Activated CD4-positive, alpha-beta memory T cell treated with anti-CD3 and anti-CD28 coated beads for 36 hours (primary cell): Measurements from ENCODE around the gene MOV10L1. TPM values are rescaled to one million over a fixed set of nuclear protein-coding genes. Genes with fewer than 3 reads are reported as not detected.
A peak's percentile ranks its signal among the peaks of the same experiment; 100 is the strongest.
"Not testable (repeated sequence)": the region's sequence is repeated elsewhere in the genome, so short reads cannot be mapped to it uniquely, and the experiment has no call there.

ENCODE experiments used
- CTCF ChIA-PET: fragments of 350-600 bp; sonication (Branson Sonifier 250); formaldehyde crosslinking; loops from one replicate; lab custom pipeline; 2021; ENCODE audit warnings: antibody characterized with exemption, inconsistent platforms; lab: Charles Lee
- POLR2A ChIA-PET: fragments of 350-600 bp; sonication (Branson Sonifier 250); formaldehyde crosslinking; loops from one replicate; lab custom pipeline; 2021; ENCODE audit warnings: antibody characterized with exemption; lab: Charles Lee
- DNase-seq: peaks from one replicate; pipeline ENCODE4 v3.0.0-alpha.2; 2020
- H3K27ac Mint-ChIP-seq: one replicate; pipeline ENCODE4 v1.8.0; 2021; ENCODE audit warnings: mixed read lengths
- H3K27me3 Mint-ChIP-seq: one replicate; pipeline ENCODE4 v1.8.0; 2021; ENCODE audit warnings: mixed read lengths
- H3K36me3 Mint-ChIP-seq: one replicate; pipeline ENCODE4 v1.8.0; 2021; ENCODE audit warnings: mixed read lengths
- H3K4me1 Mint-ChIP-seq: one replicate; pipeline ENCODE4 v1.8.0; 2021; ENCODE audit warnings: low read depth, mixed read lengths
- H3K4me3 Mint-ChIP-seq: one replicate; pipeline ENCODE4 v1.8.0; 2021; ENCODE audit warnings: mild to moderate bottlenecking, mixed read lengths
- H3K9me3 Mint-ChIP-seq: one replicate; pipeline ENCODE4 v1.8.0; 2021; ENCODE audit warnings: mixed read lengths
- intact Hi-C: fragments of 100-400 bp; cut with micrococcal nuclease; formaldehyde crosslinking; loops from one replicate; pipeline ENCODE4 v1.15.1; 2023
- total RNA-seq, 2 experiments: library from RNA; stranded (reverse); gene quantifications; one replicate each; pipeline ENCODE4 v1.2.3, GENCODE V29; 2021

Gene MOV10L1
- total RNA-seq, 2 experiments from 2014 or later: not detected

DNA sequence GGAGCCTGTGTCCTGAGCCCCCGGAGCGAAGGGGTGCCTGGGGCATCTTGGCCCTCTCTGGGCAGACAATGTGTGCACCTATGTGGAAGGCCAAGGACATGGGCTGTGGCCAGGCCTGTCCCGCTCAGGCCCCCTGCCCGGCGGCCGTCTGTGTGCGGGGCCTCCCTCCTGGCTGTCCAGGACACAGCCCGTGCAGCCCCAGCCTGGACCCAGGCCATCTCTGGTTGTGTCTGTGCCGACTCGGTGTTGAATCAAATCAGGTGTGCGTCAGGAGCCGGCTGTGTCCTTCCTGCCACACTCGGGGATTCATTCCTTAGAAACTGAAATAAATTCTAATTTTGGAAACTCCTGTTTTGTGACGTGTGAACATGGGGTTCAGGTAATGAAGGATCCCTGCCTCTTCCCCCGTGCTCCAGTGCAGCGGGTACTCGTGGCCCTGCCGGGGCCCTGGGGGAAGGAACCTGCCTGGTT, 109.5 kb downstream of the MOV10L1 start:
- H3K27ac Mint-ChIP-seq: peak overlapping the region; percentile 28
- H3K9me3 Mint-ChIP-seq: no peaks in the 10 kb centered on the region
- no peak for DNase-seq
- peak overlapping the region; percentile 69 for H3K4me3 Mint-ChIP-seq
- ChIA-PET CTCF (no interaction called here), POLR2A (interaction anchor here (2.6 kb wide), 1 partner anchor 8 kb away, joined by 12 read pairs; no protein-coding TSS in a partner anchor)
- peaks cover 14% of the 10 kb centered on the region for H3K36me3 Mint-ChIP-seq
- H3K27me3 Mint-ChIP-seq: no peaks in the 10 kb centered on the region
- peaks cover 18% of the 10 kb centered on the region for H3K4me1 Mint-ChIP-seq
- intact Hi-C loops: no loop called here

DNA sequence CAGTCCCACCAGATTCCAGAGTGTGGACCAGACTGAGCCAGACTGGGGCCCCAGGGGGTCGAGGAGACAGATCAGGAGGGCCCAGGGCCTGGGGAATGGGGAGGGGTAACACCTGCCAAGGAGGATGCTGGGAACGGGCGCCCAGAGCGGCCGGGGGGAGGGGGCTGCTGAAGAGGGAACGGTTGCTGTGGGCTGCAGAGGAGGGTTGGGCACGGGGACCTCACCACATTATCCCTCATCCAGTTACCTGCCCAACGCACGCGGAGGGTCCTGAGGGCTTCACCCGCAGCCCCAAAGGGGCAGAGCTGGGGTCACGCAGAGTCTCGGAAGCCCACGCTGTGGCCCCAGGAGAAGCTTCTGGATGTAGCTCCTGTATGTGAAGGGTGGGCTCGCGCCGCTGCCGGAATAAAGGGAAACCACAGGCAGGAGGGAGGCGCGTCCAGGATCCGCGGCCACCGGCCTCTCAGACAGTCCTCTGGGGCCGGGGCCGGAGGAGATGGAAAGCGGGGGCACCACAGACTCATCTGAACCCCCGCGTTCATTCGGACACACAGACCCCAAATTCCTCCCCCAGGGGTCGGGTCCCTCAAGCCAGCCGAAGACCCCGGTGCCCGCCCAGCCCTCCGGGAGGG, 110.1 kb downstream of the MOV10L1 start:
- POLR2A ChIA-PET: interaction anchor here (2.6 kb wide), 1 partner anchor 8 kb away, joined by 12 read pairs; no protein-coding TSS in a partner anchor
- Mint-ChIP-seq H3K4me1 (peaks cover 22% of the 10 kb centered on the region), H3K9me3 (no peaks in the 10 kb centered on the region), H3K4me3 (peak overlapping the region; percentile 69), H3K27ac (peak overlapping the region; percentile 28), H3K36me3 (peaks cover 19% of the 10 kb centered on the region), H3K27me3 (no peaks in the 10 kb centered on the region)
- peak; percentile 27 for DNase-seq
- CTCF ChIA-PET: no interaction called here
- intact Hi-C loops: loop anchor here (1.0 kb wide), 2 partner anchors 9 to 15 kb away; partner anchors contain the start of gene TRABD

DNA sequence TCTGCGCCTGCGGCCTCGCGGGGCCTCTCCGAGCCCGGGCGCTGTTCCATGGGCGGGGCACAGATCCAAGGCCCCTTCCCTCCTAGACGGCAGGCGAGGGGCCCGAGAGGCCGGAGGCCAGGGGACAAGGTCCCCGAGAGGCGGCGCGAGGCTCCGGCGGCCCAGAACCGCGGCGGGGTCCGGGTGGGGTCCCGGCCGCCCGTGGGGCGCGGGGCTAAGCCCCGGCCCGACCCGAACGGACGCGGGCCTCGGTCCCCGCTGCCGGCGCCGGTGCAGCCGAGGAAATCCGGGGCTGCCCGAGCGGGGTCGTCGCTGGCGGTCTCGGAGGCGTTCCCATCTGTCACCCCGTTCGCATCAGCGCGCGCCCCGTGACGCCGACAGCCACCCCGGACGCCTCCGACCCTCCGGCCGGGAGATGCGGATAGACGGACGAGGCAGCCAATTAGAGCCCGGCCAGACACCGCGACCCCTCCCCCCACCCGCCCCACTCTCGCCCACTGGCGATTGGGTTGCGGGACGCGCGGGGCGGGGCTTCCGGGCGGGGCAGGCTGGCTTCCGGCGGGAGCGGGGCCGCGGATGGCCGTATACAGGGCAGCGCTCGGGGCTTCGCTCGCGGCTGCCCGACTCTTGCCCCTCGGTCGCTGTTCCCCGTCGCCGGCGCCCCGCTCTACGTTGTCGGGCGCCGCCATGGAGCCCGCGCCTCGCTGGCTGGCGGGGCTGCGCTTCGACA, 110.8 kb downstream of the MOV10L1 start, which contains the start of gene SELENOO:
Gene SELENOO (plus strand): TSS at position 551 of the 730 bp plus-strand sequence. CDS start 26 bp downstream, at position 577.
- DNase-seq: peak; percentile 94
- no peaks in the 10 kb centered on the region for H3K27me3 Mint-ChIP-seq
- H3K4me1 Mint-ChIP-seq: peaks cover 22% of the 10 kb centered on the region
- intact Hi-C loops: loop anchor here (1.0 kb wide), 2 partner anchors 9 to 15 kb away; partner anchors contain the start of gene TRABD
- H3K4me3 Mint-ChIP-seq: peak within 1 kb of the TSS; percentile 79
- no peak within 1 kb of the TSS for H3K27ac Mint-ChIP-seq
- peaks cover 21% of the 10 kb centered on the region for H3K36me3 Mint-ChIP-seq
- POLR2A ChIA-PET: interaction anchor here (2.6 kb wide), 1 partner anchor 9 kb away, joined by 12 read pairs; no protein-coding TSS in a partner anchor
- CTCF ChIA-PET: no interaction called here
- no peaks in the 10 kb centered on the region for H3K9me3 Mint-ChIP-seq

DNA sequence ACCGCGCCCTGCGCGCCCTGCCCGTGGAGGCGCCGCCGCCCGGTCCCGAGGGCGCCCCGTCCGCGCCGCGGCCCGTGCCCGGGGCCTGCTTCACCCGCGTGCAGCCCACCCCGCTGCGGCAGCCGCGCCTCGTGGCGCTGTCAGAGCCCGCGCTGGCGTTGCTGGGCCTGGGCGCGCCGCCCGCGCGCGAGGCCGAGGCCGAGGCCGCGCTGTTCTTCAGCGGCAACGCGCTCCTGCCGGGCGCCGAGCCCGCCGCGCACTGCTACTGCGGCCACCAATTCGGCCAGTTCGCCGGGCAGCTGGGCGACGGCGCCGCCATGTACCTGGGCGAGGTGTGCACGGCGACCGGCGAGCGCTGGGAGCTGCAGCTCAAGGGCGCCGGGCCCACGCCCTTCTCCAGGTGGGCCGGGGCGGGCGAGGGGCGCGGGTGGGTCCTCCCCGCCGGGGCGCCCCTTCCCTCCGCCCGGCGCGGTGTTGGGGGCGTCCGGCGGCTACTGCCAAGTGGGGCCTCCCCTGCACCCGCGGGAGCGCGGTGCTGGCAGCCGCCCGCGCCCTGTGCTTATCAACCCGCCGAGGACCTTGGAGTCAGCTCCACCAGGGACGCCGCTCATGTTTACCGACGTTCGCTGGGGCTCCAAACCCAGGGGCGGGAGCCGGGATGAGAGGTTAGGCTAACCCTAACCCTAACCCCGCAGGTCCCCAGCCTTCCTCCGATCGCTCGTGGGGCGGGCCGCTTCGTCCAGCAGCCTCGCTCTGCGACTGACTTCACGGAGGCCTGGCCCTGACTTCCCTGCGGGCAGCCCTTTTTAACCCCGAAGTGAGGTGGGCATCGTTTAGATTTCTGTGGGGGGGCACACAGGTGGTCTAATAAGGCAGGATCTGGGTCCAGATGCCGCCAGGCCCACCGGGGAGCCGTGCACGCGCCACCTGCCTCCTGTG, 111.7 kb downstream of the MOV10L1 start:
- Mint-ChIP-seq H3K27me3 (no peaks in the 10 kb centered on the region), H3K4me1 (peaks cover 22% of the 10 kb centered on the region), H3K36me3 (peaks cover 19% of the 10 kb centered on the region), H3K27ac (no peak overlapping the region), H3K9me3 (no peaks in the 10 kb centered on the region), H3K4me3 (peak overlapping the region; percentile 79)
- intact Hi-C loops: no loop called here
- peak; percentile 30 for DNase-seq
- CTCF ChIA-PET: interaction anchor here (0.5 kb wide), 1 partner anchor 140 kb away, joined by 3 read pairs; no protein-coding TSS in a partner anchor
- POLR2A ChIA-PET: interaction anchor here (2.6 kb wide), 1 partner anchor 10 kb away, joined by 12 read pairs; no protein-coding TSS in a partner anchor

DNA sequence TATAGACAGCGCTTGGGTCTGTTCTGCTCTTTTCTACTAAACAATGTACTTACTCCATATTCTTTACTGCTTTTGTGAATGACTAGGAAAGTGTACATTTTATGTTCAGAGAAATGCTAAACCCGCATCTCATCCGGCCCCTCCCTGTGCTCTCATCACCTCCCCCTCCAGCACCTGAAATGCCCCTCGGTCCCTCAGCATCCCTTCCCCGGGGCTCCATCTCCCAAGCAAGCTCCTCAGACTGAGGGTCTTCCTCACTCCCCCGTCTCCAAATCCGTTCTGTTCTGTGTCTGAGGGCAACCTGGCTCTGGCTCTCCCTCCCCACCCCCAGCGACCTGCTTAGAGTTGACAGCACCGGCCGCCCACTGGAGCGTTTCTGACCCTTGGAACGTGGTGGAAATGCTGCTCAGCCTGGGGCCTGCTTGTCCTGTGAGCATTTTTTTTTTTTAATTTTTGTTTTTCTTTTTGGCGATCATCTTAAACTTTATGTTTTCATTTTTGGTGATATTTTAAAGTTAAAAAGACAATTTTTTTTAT, 112.4 kb downstream of the MOV10L1 start:
- no peak overlapping the region for H3K27ac Mint-ChIP-seq
- peaks cover 22% of the 10 kb centered on the region for H3K4me1 Mint-ChIP-seq
- POLR2A ChIA-PET: interaction anchor here (2.6 kb wide), 1 partner anchor 11 kb away, joined by 12 read pairs; no protein-coding TSS in a partner anchor
- H3K4me3 Mint-ChIP-seq: peak overlapping the region; percentile 79
- peaks cover 19% of the 10 kb centered on the region for H3K36me3 Mint-ChIP-seq
- H3K9me3 Mint-ChIP-seq: no peaks in the 10 kb centered on the region
- CTCF ChIA-PET: interaction anchor here (0.5 kb wide), 1 partner anchor 140 kb away, joined by 3 read pairs; no protein-coding TSS in a partner anchor
- no peak for DNase-seq
- intact Hi-C loops: no loop called here
- no peaks in the 10 kb centered on the region for H3K27me3 Mint-ChIP-seq

DNA sequence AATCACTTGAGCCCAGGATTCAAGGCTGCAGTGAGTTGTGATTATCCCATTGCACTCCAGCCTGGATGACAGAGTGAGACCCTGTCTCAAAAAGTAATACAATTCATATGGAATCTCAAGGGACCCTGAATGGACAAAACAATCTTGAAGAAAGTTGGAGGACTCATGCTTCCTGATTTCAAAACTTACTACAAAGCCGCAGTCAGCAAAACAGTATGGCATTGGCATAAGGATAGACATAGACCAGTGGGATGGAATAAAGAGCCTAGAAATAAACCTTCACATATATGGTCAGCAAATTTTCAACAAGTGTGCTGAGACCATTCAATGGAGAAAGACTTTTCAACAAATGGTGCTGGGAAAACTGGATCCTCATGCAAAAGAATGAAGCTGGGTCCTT, 113.5 kb downstream of the MOV10L1 start:
- no peak overlapping the region for H3K27ac Mint-ChIP-seq
- DNase-seq: no peak
- H3K4me1 Mint-ChIP-seq: peaks cover 22% of the 10 kb centered on the region
- POLR2A ChIA-PET: no interaction called here
- no peaks in the 10 kb centered on the region for H3K27me3 Mint-ChIP-seq
- H3K4me3 Mint-ChIP-seq: no peak overlapping the region
- H3K36me3 Mint-ChIP-seq: peaks cover 16% of the 10 kb centered on the region
- CTCF ChIA-PET: interaction anchor here (0.8 to 1.1 kb wide), 2 partner anchors 39 to 54 kb away, joined by 3 to 4 read pairs; no protein-coding TSS in a partner anchor
- intact Hi-C loops: no loop called here
- H3K9me3 Mint-ChIP-seq: no peaks in the 10 kb centered on the region

DNA sequence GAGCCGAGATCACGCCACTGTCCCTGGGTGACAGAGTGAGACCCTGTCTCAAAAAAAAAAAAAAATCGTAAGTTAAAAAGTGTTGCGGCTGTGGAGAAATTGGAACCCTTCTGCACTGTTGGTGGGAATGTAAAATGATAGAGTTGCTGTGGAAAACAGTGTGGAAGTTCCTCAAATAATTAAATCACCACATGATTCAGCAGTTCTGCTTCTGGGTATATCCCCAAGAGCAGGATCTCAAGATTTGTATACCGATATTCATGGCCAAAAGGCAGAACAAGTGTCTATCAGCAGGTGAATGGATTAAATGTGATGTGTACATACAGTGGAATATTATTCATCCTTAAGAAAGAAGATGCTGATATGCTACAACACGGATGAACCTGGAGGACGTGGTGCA, 114.8 kb downstream of the MOV10L1 start:
- Mint-ChIP-seq H3K9me3 (no peaks in the 10 kb centered on the region), H3K4me1 (peaks cover 19% of the 10 kb centered on the region), H3K4me3 (no peak overlapping the region), H3K36me3 (peaks cover 16% of the 10 kb centered on the region), H3K27me3 (no peaks in the 10 kb centered on the region), H3K27ac (no peak overlapping the region)
- CTCF ChIA-PET: interaction anchor here (0.6 kb wide), 1 partner anchor 14 kb away, joined by 5 read pairs; no protein-coding TSS in a partner anchor
- no peak for DNase-seq
- POLR2A ChIA-PET: interaction anchor here (0.6 to 0.7 kb wide), 2 partner anchors 211 to 242 kb away, joined by 3 to 4 read pairs; no protein-coding TSS in a partner anchor
- intact Hi-C loops: no loop called here

DNA sequence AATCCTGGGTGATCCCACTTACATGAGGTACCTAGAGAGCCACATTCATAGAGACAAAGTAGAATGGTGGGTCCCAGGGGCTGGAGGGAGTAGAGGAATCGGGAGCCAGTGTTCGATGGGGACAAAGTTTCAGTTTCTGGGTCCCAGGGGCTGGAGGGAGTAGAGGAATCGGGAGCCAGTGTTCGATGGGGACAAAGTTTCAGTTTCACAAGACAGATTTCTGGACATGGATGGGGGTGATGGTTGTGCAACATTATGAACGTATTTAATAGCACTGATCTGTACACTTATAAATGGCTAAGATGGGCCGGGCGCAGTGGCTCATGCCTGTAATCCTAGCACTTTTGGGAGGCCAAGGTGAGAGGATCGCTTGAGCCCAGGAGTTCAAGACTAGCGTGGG, 115.2 kb downstream of the MOV10L1 start:
- POLR2A ChIA-PET: interaction anchor here (0.6 to 0.7 kb wide), 2 partner anchors 211 to 242 kb away, joined by 3 to 4 read pairs; no protein-coding TSS in a partner anchor
- CTCF ChIA-PET: interaction anchor here (0.6 to 4.6 kb wide), 3 partner anchors 14 to 63 kb away, joined by 3 to 40 read pairs (median 5); no protein-coding TSS in a partner anchor

DNA sequence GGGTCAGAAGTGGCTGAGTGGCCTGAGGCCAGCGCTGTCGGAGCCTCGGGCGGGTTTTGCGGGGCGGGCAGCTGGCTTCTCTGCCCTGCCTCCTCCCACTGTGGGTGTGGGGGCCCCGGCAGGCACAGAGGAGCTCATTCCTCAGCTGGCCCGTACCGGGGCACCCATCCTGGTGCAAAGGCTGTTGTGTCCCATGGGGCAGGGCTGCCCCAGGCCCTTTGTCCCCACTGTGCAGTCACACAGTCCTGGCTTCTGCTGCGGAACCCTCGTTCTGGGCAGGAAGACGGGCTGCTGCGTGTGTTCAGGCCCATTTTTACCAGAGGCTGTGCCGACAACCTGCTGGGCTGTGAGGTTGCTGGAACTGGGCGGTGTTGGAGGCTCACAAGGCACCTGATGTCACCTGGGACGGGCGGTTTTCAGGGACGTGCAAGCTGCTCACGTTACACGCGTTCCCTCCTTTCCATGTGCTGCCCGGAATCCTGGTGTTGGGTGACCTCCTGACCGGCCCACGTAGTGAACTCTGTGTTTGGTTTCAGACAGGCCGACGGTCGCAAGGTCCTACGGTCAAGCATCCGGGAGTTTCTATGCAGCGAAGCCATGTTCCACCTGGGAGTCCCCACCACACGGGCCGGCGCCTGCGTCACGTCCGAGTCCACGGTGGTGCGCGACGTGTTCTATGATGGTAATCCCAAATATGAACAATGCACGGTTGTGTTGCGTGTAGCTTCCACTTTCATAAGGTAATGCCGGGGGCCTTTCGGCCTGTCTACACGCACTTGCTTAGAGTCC, 116.2 kb downstream of the MOV10L1 start:
- peaks cover 18% of the 10 kb centered on the region for H3K36me3 Mint-ChIP-seq
- CTCF ChIA-PET: interaction anchor here (0.9 to 4.6 kb wide), 7 partner anchors 14 to 176 kb away, joined by 3 to 40 read pairs (median 4); no protein-coding TSS in a partner anchor
- no peak overlapping the region for H3K4me3 Mint-ChIP-seq
- peaks cover 20% of the 10 kb centered on the region for H3K4me1 Mint-ChIP-seq
- no peak overlapping the region for H3K27ac Mint-ChIP-seq
- H3K9me3 Mint-ChIP-seq: no peaks in the 10 kb centered on the region
- no peaks in the 10 kb centered on the region for H3K27me3 Mint-ChIP-seq
- DNase-seq: no peak
- intact Hi-C loops: loop anchor here (5.0 kb wide), 1 partner anchor 439 kb away; no protein-coding TSS in a partner anchor
- POLR2A ChIA-PET: interaction anchor here (0.6 kb wide), 1 partner anchor 69 kb away, joined by 4 read pairs; no protein-coding TSS in a partner anchor

More for the DNA sequence above, 115.2 kb downstream of the MOV10L1 start:
- peaks cover 20% of the 10 kb centered on the region for H3K4me1 Mint-ChIP-seq
- intact Hi-C loops: loop anchor here (5.0 kb wide), 1 partner anchor 438 kb away; no protein-coding TSS in a partner anchor
- not testable (repeated sequence) for H3K27me3 Mint-ChIP-seq, H3K27ac Mint-ChIP-seq, H3K9me3 Mint-ChIP-seq, H3K4me3 Mint-ChIP-seq, DNase-seq
- peaks cover 18% of the 10 kb centered on the region for H3K36me3 Mint-ChIP-seq

DNA sequence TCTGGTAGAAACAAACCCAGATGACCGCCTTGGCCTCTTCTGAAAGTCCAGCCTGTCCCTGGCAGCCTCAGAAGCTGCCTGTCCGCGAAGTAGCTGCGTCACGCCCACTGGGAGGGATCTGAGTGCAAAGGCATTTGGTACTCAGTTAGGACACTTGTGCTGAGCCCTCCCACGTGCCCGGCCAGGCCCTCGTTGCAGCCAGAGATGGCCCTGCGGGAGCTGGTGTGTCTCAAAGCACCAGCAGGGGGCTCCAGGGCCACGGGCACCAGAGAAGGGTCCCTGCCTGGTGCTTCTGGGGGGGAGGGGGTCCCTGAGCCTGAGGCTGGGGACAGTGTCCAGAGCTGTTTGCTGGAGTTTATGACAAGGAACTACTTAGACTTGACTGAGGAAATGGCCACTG, 116.8 kb downstream of the MOV10L1 start:
- CTCF ChIA-PET: interaction anchor here (0.9 to 4.6 kb wide), 7 partner anchors 15 to 176 kb away, joined by 3 to 40 read pairs (median 4); no protein-coding TSS in a partner anchor
- no peak overlapping the region for H3K27ac Mint-ChIP-seq
- no peak overlapping the region for H3K4me3 Mint-ChIP-seq

More for the DNA sequence above, 116.8 kb downstream of the MOV10L1 start:
- Mint-ChIP-seq H3K9me3 (no peaks in the 10 kb centered on the region), H3K27me3 (no peaks in the 10 kb centered on the region), H3K4me1 (peaks cover 24% of the 10 kb centered on the region), H3K36me3 (peaks cover 18% of the 10 kb centered on the region)
- intact Hi-C loops: loop anchor here (5.0 kb wide), 1 partner anchor 439 kb away; no protein-coding TSS in a partner anchor
- no peak for DNase-seq
- POLR2A ChIA-PET: interaction anchor here (0.6 kb wide), 1 partner anchor 70 kb away, joined by 4 read pairs; no protein-coding TSS in a partner anchor
